Effector memory CD8-positive, alpha-beta T cell (primary cell): Measurements from ENCODE around the gene C11orf86.
"Not testable (repeated sequence)": the region's sequence is repeated elsewhere in the genome, so short reads cannot be mapped to it uniquely, and the experiment has no call there.

Experiments used
- ATAC-seq: fragments of 150-1000 bp; cut with Tn5 transposase; replicated peaks from 2 replicates; pipeline ENCODE4 v1.10.0; 2021; ENCODE audit warnings: mild to moderate bottlenecking, moderate library complexity
- DNase-seq, 3 experiments: peaks; one replicate each; pipeline ENCODE4 v3.0.0; 2021
- H3K27ac Mint-ChIP-seq, 2 donors: one replicate each; pipeline ENCODE4 v1.8.0; 2022; ENCODE audit warnings: mild to moderate bottlenecking in 2 of 2, mixed read lengths in 2 of 2, moderate library complexity in 2 of 2
- H3K27me3 Mint-ChIP-seq, 2 donors: one replicate each; pipeline ENCODE4 v1.8.0; 2022; ENCODE audit warnings: mixed read lengths in 2 of 2
- H3K36me3 Mint-ChIP-seq: one replicate; pipeline ENCODE4 v1.8.0; 2022; ENCODE audit warnings: mild to moderate bottlenecking, moderate library complexity, mixed read lengths; ENCODE audit not compliant: insufficient read depth
- H3K4me1 Mint-ChIP-seq, 2 donors: one replicate each; pipeline ENCODE4 v1.8.0; 2022; ENCODE audit warnings: low read depth in 2 of 2, mixed read lengths in 2 of 2
- H3K4me3 Mint-ChIP-seq, 2 donors: one replicate each; pipeline ENCODE4 v1.8.0; 2022; ENCODE audit warnings: mild to moderate bottlenecking in 2 of 2, mixed read lengths in 2 of 2, moderate library complexity in 2 of 2
- H3K9me3 Mint-ChIP-seq, 2 donors: one replicate each; pipeline ENCODE4 v1.8.0; 2022; ENCODE audit warnings: mixed read lengths in 2 of 2

C11orf86 gene

DNA sequence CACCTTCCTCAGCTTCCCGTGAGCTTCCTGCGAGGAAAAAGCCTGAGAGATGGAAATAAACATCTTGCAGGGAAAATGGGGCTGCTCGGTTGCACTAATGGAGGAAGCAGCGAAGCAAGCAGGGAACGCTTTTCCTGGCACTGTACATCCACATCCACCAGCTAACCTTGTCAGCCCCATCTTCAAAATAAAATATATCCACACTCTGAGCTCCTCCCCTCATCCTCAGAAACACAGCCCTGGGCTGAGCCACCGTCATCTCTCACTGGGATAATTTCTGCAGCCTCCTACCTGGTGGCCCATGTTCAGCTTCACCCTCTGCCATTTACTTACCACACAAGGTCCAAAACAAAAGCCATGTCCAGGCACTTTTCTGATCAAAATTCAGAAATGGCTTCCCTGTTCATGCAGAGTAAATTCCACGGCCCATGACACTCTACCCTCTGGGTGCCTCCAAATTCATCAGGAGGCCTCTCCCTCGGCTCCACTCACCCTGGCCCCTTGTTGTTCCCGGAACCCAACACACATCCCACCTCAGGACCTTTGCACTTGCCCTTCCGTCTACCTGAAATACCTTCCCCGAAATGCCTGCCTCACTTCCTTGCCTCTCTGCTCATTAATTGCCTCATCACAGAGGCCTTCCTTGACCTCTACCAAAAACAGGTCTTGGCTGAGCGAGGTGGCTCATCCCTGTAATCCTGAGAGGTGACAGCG lies 13.0 kb downstream of the C11orf86 start:
- Mint-ChIP-seq H3K4me3 (no peak overlapping the region), H3K27me3 (peaks cover 0 to 34% of the 10 kb centered on the region in 2 donors), H3K4me1 (peaks cover 0 to 2% of the 10 kb centered on the region in 2 donors), H3K27ac (no peak overlapping the region), H3K36me3 (no peaks in the 10 kb centered on the region), H3K9me3 (no peaks in the 10 kb centered on the region)
- DNase-seq, result no peak
- no peak for ATAC-seq

DNA sequence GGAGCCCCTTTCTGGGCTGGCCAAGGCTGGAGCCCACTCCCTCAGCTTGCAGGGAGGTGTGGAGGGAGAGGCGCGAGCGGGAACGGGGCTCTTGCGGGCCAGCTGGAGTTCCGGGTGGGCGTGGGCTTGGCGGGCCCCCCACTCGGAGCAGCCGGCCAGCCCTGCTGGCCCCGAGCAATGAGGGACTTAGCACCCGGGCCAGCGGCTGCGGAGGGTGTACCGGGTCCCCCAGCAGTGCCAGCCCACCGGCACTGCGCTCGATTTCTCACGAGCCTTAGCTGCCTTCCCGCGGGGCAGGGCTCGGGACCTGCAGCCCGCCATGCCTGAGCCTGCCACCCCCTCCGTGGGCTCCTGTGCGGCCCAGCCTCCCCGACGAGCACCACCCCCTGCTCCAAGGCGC lies 13.6 kb downstream of the C11orf86 start:
- not testable (repeated sequence) for H3K4me3 Mint-ChIP-seq, H3K27ac Mint-ChIP-seq, H3K9me3 Mint-ChIP-seq, H3K4me1 Mint-ChIP-seq, ATAC-seq, H3K36me3 Mint-ChIP-seq, DNase-seq
- peaks cover 0 to 37% of the 10 kb centered on the region in 2 donors for H3K27me3 Mint-ChIP-seq

DNA sequence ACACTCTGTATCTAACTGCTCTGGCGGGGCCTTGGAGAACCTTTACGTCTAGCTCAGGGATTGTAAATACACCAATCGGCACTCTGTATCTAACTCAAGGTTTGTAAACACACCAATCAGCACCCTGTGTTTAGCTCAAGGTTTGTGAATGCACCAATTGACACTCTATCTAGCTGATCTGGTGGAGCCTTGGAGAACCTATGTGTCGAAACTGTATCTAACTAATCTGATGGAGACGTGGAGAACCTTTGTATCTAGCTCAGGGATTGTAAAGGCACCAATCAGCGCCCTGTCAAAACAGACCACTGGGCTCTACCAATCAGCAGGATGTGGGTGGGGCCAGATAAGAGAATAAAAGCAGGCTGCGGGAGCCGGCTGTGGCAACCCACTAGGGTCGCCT lies 14.3 kb downstream of the C11orf86 start:
- not testable (repeated sequence) for ATAC-seq, H3K9me3 Mint-ChIP-seq, H3K36me3 Mint-ChIP-seq, H3K4me3 Mint-ChIP-seq, H3K4me1 Mint-ChIP-seq, DNase-seq, H3K27ac Mint-ChIP-seq
- peaks cover 6 to 31% of the 10 kb centered on the region in 2 donors for H3K27me3 Mint-ChIP-seq

DNA sequence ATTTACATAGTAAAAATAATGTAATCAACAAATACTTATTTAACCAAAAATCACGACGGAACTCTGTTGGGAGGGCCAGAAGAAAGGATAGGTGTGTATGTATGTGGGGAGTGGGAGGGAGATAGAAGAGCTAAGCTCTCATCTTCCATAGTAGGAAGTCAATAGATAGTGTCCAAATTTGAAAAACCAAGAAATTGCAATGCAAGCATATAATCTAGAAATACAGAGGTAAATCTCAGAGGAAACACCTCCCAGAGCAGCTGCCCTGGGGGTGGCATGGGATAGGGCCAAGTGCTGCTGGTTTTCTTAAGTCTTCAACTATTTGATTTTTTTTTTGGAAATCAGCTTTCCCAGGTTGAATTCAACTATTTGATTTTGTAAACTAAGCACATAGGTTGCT lies 16.9 kb downstream of the C11orf86 start:
- Mint-ChIP-seq H3K27ac (no peak overlapping the region), H3K36me3 (no peaks in the 10 kb centered on the region), H3K4me3 (no peak overlapping the region), H3K27me3 (peaks cover 11 to 35% of the 10 kb centered on the region in 2 donors), H3K9me3 (no peaks in the 10 kb centered on the region), H3K4me1 (peaks cover 0 to 2% of the 10 kb centered on the region in 2 donors)
- ATAC-seq (no peak), DNase-seq (no peak)

DNA sequence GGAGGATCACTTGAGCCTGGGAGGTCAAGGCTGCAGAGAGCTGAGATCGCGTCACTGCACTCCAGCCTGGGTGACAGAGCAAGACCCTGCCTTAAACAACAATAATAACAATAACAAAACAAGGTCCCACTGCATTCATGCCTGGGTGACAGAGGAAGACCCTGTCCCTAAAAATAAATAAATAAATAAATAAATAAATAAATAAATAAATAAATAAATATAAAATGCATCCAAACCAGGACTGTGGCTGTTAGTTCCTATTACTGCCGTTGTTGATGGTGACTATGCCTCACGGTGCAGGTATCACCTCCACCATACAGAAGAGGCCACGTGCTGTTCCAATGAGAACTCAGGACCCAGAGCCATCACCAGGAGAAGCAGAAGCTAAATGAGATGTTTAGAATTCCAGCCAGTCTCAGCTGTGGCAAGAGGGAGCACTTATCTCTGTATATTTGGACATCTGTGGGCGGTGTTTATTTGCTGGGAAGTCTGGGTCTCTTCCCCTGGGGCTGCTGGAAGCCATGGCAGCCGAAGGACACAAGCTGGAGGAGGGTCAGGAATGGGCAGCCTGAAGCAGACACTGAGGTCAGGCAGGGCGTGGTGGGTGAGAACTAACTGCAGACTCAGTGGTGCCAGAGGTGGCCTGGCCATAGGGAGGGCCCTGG lies 21.6 kb downstream of the C11orf86 start:
- H3K4me3 Mint-ChIP-seq, result no peak overlapping the region
- H3K27me3 Mint-ChIP-seq, result peaks cover 13 to 40% of the 10 kb centered on the region in 2 donors
- no peak for DNase-seq
- no peak for ATAC-seq
- H3K27ac Mint-ChIP-seq, result no peak overlapping the region
- H3K9me3 Mint-ChIP-seq, result no peaks in the 10 kb centered on the region
- H3K36me3 Mint-ChIP-seq, result no peaks in the 10 kb centered on the region
- H3K4me1 Mint-ChIP-seq, result no peaks in the 10 kb centered on the region

DNA sequence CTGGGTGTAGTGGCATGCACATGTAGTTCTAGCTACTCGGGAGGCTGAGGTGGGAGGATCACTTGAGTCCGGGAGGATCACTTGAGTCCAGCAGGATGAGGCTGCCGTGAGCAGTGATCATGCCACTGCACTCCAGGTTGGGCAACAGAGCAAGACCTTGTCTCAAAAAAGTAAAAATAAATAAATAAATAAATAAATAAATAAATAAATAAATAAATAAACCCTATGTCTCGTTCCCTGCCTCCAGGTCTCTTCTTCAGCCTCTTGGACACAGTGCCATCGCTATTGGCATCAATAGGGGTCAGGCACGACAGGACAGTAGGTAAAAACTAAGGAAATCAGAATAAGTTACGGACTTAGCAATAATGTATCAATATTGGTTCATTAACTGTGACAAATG lies 24.5 kb downstream of the C11orf86 start:
- no peak overlapping the region for H3K27ac Mint-ChIP-seq
- no peak for ATAC-seq
- no peaks in the 10 kb centered on the region for H3K4me1 Mint-ChIP-seq
- no peak for DNase-seq
- peaks cover 6 to 33% of the 10 kb centered on the region in 2 donors for H3K27me3 Mint-ChIP-seq
- no peaks in the 10 kb centered on the region for H3K9me3 Mint-ChIP-seq
- H3K4me3 Mint-ChIP-seq, result no peak overlapping the region
- no peaks in the 10 kb centered on the region for H3K36me3 Mint-ChIP-seq

DNA sequence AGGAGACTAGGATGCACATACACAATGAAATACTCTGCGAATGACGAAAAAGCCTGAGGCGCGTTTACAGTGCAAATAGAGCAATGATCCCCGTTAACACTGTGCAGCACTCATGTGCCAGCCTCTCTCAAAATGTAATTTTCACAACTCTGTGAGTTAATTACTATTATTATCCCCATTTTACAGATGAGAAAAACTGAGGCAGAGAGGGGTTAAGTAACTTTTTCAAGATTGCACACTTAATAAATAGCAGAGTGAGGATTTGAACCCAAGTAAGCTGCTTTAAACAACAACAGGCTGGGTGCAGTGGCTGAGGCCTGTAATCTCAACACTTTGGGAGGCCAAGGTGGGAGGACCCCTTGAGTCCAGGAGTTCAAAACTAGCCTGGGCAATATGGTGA lies 26.2 kb downstream of the C11orf86 start:
- H3K27ac Mint-ChIP-seq, result no peak overlapping the region
- H3K4me1 Mint-ChIP-seq, result peaks cover 2% of the 10 kb centered on the region in 2 donors
- no peak overlapping the region for H3K4me3 Mint-ChIP-seq
- no peaks in the 10 kb centered on the region for H3K9me3 Mint-ChIP-seq
- ATAC-seq (no peak), DNase-seq (no peak)
- H3K27me3 Mint-ChIP-seq, result peaks cover 6 to 28% of the 10 kb centered on the region in 2 donors
- peaks cover 3% of the 10 kb centered on the region for H3K36me3 Mint-ChIP-seq

DNA sequence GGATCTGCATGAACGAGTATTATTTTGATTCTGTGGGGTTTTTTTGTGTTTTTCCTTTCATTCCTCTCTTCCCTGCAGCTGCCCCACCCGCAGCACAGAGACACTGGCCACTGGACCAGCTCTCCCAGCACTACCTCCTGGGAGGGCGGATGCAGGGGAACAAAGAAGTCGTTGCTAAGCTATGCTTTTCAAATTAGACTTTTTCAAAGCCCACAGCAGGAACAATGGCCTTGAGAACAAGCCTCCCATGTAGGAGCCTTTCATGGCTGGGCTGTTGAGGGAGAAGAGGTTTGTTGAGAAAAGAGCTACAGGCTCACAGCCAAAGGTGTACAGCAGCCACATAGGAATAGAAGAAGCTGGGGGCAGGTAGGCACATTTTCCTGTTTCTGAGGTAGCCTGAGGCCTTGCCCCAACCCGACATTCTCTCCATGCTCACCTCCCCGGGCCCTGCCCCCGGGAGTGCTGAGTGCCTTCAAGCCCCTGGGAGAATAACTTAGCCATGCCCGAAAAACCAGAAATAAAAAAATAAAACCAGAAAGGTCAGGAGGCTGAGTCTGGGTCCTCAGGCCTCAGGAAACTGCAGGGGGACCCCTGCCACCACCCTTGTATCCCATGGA lies 27.3 kb downstream of the C11orf86 start:
- Mint-ChIP-seq H3K27me3 (peaks cover 0 to 17% of the 10 kb centered on the region in 2 donors), H3K4me1 (peaks cover 4 to 5% of the 10 kb centered on the region in 2 donors), H3K36me3 (peaks cover 3% of the 10 kb centered on the region), H3K9me3 (no peaks in the 10 kb centered on the region), H3K4me3 (no peak overlapping the region), H3K27ac (no peak overlapping the region)
- ATAC-seq (no peak), DNase-seq (no peak)

DNA sequence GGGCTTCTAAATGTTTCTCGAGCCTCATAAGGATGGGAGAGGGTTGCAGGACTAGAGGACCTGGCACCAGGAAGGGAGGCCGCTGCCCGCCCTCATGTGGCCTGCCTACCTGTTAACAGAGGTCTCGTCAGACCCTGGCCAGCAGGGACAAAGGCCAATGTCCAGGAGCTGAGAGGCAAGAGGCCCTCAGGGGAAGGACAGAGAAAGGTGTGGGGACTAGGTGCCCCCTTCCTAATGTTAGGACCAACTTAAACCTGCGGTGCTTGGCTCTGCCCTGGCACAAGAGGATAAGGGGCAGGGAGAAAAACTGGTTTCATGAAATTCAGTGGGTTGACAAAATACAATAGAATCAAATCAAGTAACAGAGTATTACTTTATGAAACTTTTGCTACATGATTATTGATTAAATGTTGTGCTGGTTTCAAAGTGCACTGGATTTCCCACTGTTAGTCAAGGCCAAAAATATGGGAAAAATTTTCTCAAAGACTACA lies 27.9 kb downstream of the C11orf86 start:
- Mint-ChIP-seq H3K9me3 (no peaks in the 10 kb centered on the region), H3K4me3 (no peak overlapping the region), H3K27me3 (peaks cover 0 to 11% of the 10 kb centered on the region in 2 donors), H3K4me1 (peaks cover 4 to 5% of the 10 kb centered on the region in 2 donors), H3K27ac (no peak overlapping the region), H3K36me3 (peaks cover 3% of the 10 kb centered on the region)
- ATAC-seq (no peak), DNase-seq (no peak)

DNA sequence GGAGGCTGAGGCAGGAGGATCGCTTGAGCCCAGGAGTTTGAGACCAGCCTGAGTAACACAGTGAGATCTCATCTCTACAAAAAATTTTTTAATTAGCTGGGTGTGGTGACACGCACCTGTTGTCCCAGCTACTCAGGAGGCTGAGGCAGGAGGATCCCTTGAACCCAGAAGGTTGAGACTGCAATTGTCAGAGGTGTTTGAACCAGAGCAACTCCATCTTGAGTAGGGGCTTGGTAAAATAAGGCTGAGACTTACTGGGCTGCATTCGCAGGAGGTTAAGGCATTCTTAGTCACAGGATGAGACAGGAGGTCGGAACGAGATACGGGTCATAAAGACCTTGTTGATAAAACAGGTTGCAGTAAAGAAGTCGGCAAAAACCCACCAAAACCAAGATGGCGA lies 30.1 kb downstream of the C11orf86 start:
- H3K4me3 Mint-ChIP-seq, ATAC-seq, H3K9me3 Mint-ChIP-seq, DNase-seq, H3K36me3 Mint-ChIP-seq, H3K27me3 Mint-ChIP-seq, H3K27ac Mint-ChIP-seq, H3K4me1 Mint-ChIP-seq: not testable (repeated sequence)

DNA sequence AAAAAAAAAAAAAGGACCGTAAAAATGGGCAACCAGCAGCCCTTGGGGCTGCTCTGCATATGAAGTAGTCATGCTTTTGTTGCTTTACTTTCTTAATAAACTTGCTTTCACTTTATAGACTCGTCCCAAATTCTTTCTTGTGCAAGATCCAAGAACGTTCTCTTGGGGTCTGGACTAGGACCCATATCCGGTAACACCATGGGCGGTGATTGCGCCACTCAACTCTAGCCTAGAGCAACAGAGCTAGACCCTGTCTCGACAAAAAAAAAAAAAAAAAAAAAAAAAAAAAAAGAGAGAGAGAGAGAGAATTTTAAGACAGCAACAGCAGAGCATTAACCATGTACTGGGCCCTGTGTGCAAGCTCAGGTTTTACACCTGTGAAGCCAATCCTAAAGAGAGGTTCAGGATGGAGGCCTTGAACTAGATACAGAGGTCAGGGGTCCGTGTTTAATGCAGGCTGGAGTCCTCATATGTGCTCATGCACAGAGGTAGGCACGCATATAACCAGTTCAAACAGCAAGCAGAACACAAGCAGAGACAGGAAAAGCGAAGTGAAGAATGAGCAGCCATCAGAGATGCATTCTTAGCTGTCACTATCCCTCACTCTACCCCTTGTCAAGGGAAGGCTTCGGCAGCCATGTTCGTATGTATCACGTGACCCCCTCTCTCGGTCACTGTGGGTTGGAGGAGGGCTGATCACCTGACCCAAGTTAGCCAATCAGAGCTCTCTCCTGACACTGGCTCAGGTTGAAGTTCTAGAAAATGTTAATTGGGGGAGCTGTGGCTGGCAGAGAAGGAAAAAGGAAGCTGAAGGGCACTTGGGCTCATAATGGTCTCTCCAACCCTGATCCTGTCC lies 31.2 kb downstream of the C11orf86 start:
- Mint-ChIP-seq H3K36me3 (peaks cover 3% of the 10 kb centered on the region), H3K4me1 (peaks cover 4 to 5% of the 10 kb centered on the region in 2 donors), H3K27ac (peak overlapping the region in 1 of 2 donors; percentile 35), H3K27me3 (peaks cover 0 to 5% of the 10 kb centered on the region in 2 donors), H3K4me3 (no peak overlapping the region), H3K9me3 (no peaks in the 10 kb centered on the region)
- DNase-seq (no peak), ATAC-seq (no peak)

DNA sequence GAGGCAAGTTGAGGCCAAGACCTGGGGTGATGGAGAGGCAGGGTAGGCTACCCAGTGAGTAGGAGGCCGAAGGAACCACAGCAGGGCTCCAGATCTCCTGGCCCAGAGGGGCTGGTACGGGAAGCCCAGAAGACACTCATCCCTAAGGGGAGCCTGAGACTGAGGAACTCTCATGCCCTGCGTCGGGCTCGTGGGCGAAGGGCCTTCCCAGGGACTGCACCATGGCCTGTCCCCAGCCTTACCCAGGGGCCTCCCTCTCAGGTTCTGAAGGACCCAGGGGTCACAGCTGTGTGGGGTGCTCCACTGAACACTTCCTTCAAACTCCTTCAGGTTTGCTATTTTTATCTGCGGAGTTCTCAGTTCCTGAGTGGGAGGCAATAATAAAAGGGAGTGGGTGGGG lies 32.0 kb downstream of the C11orf86 start:
- Mint-ChIP-seq H3K27me3 (peaks cover 0 to 5% of the 10 kb centered on the region in 2 donors), H3K36me3 (peaks cover 3% of the 10 kb centered on the region), H3K4me3 (no peak overlapping the region), H3K4me1 (peaks cover 4 to 5% of the 10 kb centered on the region in 2 donors), H3K27ac (no peak overlapping the region), H3K9me3 (no peaks in the 10 kb centered on the region)
- no peak for DNase-seq
- no peak for ATAC-seq

DNA sequence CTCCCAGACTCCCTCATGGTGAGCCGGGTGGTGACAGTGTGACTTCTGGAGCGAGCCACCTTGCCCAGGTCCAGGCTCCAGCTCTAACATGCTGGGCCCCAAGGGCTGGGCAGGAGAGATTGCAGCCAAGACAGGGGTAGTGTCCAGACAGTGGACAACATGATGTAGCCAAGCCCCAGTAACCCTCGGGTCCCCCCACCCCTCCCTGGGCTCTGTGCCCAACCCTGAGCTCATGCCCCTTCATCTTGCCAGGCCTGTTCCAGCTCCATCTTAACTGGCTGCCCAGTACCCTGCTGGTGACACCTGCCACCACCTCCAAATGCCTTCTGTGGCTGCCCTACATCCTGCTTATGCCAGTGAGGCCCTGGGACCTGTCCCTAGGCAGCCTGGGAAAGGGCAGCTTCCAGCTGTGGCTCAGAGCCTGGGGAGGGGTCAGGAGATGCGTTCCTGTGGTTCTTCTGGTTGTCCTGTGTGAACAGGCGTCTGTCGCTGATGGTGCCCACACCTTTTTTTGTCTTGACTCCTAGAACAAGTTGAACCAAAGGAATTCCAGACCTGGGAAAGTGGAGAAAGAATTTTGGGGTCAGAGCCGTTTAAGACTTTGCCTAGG lies 35.3 kb downstream of the C11orf86 start:
- no peak overlapping the region for H3K27ac Mint-ChIP-seq
- H3K4me1 Mint-ChIP-seq, result peaks cover 4 to 5% of the 10 kb centered on the region in 2 donors
- H3K27me3 Mint-ChIP-seq, result peaks cover 15 to 30% of the 10 kb centered on the region in 2 donors
- H3K9me3 Mint-ChIP-seq, result no peaks in the 10 kb centered on the region
- ATAC-seq (no peak), DNase-seq (no peak)
- peaks cover 3% of the 10 kb centered on the region for H3K36me3 Mint-ChIP-seq
- no peak overlapping the region for H3K4me3 Mint-ChIP-seq
